ENCODE data around the gene NTRK1. TPM values are rescaled to one million over a fixed set of nuclear protein-coding genes. Genes with fewer than 3 reads are reported as not detected.

NTRK1 gene
- total RNA-seq, 2 donors from 2014 or later: 16.8 to 21.4 TPM

DNA sequence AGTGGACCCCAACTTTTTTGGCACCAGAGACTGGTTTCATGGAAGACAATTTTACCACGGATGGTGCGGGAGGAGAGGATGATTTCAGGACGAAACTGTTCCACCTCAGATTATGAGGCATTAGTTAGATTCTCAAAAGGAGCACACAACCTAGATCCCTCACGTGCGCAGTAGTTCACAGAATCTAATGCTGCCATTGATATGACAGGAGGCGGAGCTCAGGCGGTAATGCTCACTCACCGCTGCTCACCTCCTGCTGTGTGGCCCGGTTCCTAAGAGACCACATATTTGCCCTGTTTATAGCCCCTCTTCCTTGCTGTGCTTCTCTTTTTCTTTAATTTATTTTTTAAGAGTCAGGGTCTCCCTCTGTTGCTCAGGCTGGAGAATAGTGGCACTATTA lies 4.6 kb downstream of the NTRK1 start:
- ATAC-seq (replicated peaks in 1 of 2) (no peak), DNase-seq (no peak)
- H3K36me3 Mint-ChIP-seq (ENCODE audit: insufficient read depth in 2 of 2): peaks cover 0 to 2% of the 10 kb centered on the region in 2 donors
- peak overlapping the region; percentile 78 for H3K27ac Mint-ChIP-seq
- H3K27me3 Mint-ChIP-seq (ENCODE audit: low read depth): peaks cover 36% of the 10 kb centered on the region
- H3K4me3 Mint-ChIP-seq: peak overlapping the region; percentile 64 to 70
- no peaks in the 10 kb centered on the region for H3K9me3 Mint-ChIP-seq
- peaks cover 53% of the 10 kb centered on the region for H3K4me1 Mint-ChIP-seq (ENCODE audit: low read depth)

DNA sequence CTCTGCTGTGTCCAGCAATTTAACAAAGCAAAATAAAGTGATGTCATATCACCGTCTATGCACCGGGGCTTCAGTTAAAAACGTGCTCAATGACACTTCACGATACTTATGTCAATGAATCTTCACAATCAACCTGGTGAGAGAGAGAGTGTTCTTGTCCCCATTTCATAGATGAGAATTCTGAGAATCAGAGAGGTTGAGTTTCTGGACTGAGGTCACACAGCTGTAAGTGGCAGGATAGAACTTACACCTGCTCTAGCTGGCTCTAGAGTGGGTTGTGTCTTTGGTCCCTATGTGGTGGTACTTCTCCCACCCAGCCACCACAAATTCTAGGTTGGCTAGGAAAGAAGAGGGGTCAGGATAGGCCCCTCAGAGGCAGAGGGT lies 5.2 kb downstream of the NTRK1 start:
- H3K36me3 Mint-ChIP-seq (ENCODE audit: insufficient read depth in 2 of 2): no peaks in the 10 kb centered on the region
- H3K4me1 Mint-ChIP-seq (ENCODE audit: low read depth): peaks cover 56% of the 10 kb centered on the region
- peaks cover 32% of the 10 kb centered on the region for H3K27me3 Mint-ChIP-seq (ENCODE audit: low read depth)
- DNase-seq (no peak), ATAC-seq (replicated peaks in 1 of 2) (no peak)
- H3K9me3 Mint-ChIP-seq: no peaks in the 10 kb centered on the region
- peak overlapping the region; percentile 64 to 70 for H3K4me3 Mint-ChIP-seq
- no peak overlapping the region for H3K27ac Mint-ChIP-seq

DNA sequence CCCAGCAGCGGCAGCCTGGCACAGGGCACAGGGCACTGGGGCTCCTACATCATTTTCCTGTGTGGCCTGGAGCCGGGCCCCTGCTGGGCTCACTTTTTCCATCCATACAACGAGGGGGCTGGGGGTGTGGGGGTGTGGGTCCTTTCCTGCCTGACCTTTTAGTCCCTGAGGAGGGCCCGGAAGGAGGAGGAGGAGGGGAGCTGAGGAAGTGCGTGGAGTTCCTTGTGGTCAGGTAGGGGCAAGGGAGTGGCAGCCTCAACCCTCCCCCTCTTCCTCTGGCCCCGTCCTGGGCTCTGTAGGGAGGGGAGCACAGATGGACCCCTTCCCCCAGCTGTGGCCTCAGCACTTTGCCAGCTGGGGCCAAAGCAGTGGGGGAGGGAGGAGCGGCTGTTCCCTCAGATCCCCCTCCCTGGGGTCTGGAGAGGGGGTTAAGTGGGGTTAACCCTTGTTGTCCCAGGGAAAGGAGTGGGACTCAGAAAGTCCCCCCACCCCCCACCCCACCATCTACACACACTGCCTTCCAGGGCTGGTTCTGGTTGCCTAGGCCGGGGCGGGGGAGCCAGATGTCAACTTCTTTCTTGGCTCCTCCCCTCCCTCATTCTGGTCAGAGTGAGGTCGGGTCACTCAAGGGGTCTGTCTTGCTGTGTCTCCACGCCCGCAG lies 5.7 kb downstream of the NTRK1 start:
- ATAC-seq (replicated peaks in 1 of 2) (peak in 1 of 2 donors; percentile 16), DNase-seq (peak in 1 of 2 donors; percentile 21)
- no peak overlapping the region for H3K27ac Mint-ChIP-seq
- H3K36me3 Mint-ChIP-seq (ENCODE audit: insufficient read depth in 2 of 2): no peaks in the 10 kb centered on the region
- H3K4me1 Mint-ChIP-seq (ENCODE audit: low read depth): peaks cover 59% of the 10 kb centered on the region
- no peaks in the 10 kb centered on the region for H3K9me3 Mint-ChIP-seq
- H3K27me3 Mint-ChIP-seq (ENCODE audit: low read depth): peaks cover 31% of the 10 kb centered on the region
- peak overlapping the region; percentile 64 to 70 for H3K4me3 Mint-ChIP-seq

DNA sequence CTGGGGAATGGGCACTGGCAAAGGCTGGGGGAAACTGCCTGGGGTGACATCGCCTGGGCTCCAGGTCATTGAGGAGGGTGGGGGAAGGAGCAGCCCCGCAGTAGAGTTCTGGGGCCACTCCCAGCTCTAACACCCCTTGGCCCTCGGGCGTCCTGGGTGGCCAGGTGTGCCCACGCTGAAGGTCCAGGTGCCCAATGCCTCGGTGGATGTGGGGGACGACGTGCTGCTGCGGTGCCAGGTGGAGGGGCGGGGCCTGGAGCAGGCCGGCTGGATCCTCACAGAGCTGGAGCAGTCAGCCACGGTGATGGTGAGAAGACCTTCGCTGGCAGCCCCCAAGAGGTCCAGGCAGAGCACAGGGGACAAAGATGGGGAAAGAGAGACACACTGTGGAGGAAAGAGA lies 7.7 kb downstream of the NTRK1 start:
- DNase-seq: no peak
- Mint-ChIP-seq H3K27ac (no peak overlapping the region), H3K36me3 (ENCODE audit: insufficient read depth in 2 of 2) (no peaks in the 10 kb centered on the region), H3K27me3 (ENCODE audit: low read depth) (peaks cover 19% of the 10 kb centered on the region), H3K9me3 (no peaks in the 10 kb centered on the region), H3K4me3 (no peak overlapping the region), H3K4me1 (ENCODE audit: low read depth) (peaks cover 51% of the 10 kb centered on the region)
- ATAC-seq (replicated peaks in 1 of 2): no peak

DNA sequence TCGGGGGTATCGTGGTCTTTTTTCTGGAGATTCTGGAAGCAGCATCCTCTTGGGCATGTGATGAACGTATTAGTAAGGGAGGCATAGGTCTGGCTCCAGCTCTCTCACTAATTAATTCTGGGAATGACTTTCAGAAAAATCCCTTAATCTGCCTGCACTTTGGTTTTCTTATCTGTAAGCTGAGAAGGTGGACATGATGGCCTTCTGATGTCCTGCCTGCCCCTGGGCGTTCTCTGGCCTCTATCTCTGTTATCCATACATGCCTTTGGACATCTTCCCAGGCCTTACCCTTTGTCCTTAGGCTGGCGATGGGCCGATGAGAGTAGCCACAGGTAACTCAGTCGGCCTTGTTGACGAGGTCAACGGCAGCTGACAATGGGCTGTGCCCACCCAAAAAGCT lies 8.8 kb downstream of the NTRK1 start:
- H3K27ac Mint-ChIP-seq: peak overlapping the region; percentile 91
- no peaks in the 10 kb centered on the region for H3K36me3 Mint-ChIP-seq (ENCODE audit: insufficient read depth in 2 of 2)
- peaks cover 19% of the 10 kb centered on the region for H3K27me3 Mint-ChIP-seq (ENCODE audit: low read depth)
- no peak for ATAC-seq (replicated peaks in 1 of 2)
- H3K4me1 Mint-ChIP-seq (ENCODE audit: low read depth): peaks cover 42% of the 10 kb centered on the region
- no peak for DNase-seq
- H3K4me3 Mint-ChIP-seq: no peak overlapping the region
- H3K9me3 Mint-ChIP-seq: no peaks in the 10 kb centered on the region

DNA sequence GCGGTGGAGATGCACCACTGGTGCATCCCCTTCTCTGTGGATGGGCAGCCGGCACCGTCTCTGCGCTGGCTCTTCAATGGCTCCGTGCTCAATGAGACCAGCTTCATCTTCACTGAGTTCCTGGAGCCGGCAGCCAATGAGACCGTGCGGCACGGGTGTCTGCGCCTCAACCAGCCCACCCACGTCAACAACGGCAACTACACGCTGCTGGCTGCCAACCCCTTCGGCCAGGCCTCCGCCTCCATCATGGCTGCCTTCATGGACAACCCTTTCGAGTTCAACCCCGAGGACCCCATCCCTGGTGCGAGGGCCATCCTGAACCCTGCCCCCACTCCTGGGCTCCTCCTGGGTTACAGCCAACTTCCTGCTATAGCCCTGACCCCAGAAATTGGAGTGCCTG lies 13.0 kb downstream of the NTRK1 start:
- no peaks in the 10 kb centered on the region for H3K9me3 Mint-ChIP-seq
- DNase-seq (no peak), ATAC-seq (replicated peaks in 1 of 2) (no peak)
- no peak overlapping the region for H3K27ac Mint-ChIP-seq
- H3K4me3 Mint-ChIP-seq: no peak overlapping the region
- H3K27me3 Mint-ChIP-seq (ENCODE audit: low read depth): peaks cover 36% of the 10 kb centered on the region
- no peaks in the 10 kb centered on the region for H3K36me3 Mint-ChIP-seq (ENCODE audit: insufficient read depth in 2 of 2)
- H3K4me1 Mint-ChIP-seq (ENCODE audit: low read depth): peaks cover 27% of the 10 kb centered on the region

DNA sequence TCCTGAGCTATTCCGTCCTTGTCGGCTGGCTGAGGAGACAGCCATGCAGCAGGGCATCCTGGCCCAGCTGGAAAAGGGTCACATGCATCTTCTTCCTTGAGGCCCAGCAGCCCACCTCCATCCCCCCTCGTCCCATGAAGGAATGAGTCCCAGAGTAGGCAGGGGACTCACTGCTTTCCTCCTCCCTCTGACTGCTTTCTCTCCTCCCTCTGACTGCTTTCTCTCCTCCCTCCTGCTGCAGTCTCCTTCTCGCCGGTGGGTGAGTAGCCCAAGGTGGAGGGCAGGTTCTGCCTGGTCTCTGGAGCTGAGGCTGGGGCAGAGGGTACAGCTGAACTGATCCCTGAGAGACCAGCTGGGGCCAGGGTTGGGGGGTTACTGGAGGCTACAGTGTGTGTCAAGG lies 13.5 kb downstream of the NTRK1 start:
- Mint-ChIP-seq H3K36me3 (ENCODE audit: insufficient read depth in 2 of 2) (no peaks in the 10 kb centered on the region), H3K9me3 (no peaks in the 10 kb centered on the region), H3K4me1 (ENCODE audit: low read depth) (peaks cover 27% of the 10 kb centered on the region), H3K27me3 (ENCODE audit: low read depth) (peaks cover 36% of the 10 kb centered on the region), H3K27ac (no peak overlapping the region), H3K4me3 (no peak overlapping the region)
- no peak for DNase-seq
- no peak for ATAC-seq (replicated peaks in 1 of 2)

DNA sequence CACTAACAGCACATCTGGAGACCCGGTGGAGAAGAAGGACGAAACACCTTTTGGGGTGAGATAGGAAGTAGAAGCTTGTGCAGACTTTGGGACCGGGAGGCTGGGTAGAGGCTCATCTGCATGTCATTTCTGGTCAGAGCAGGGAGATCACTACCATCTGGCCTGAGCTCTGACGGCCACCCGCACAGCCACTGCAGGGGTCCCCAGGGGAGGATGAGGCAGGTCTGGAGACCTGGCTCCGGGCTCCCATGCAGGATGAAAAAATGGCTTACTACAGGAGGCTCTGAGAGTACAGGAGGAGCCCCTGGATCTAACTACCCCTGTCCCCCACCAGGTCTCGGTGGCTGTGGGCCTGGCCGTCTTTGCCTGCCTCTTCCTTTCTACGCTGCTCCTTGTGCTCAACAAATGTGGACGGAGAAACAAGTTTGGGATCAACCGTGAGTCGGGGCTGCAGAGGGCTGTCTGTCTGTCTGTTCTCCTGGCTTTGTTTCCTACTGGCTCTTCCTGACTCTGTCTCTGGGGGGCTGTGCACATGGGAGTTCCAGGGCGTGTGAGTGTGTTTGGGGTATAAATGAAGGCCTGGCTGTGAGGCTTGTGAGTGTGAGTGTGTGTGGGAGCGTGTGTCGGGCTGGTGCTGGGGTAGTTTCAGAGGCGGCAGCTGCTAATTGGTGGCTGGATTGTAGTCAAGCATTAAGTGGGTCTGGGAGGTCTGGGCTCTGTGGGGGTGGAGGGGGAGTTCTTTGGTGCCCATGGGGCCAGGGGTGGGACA lies 14.1 kb downstream of the NTRK1 start:
- ATAC-seq (replicated peaks in 1 of 2) (no peak), DNase-seq (no peak)
- Mint-ChIP-seq H3K9me3 (no peaks in the 10 kb centered on the region), H3K4me3 (no peak overlapping the region), H3K36me3 (ENCODE audit: insufficient read depth in 2 of 2) (no peaks in the 10 kb centered on the region), H3K27ac (no peak overlapping the region), H3K4me1 (ENCODE audit: low read depth) (peaks cover 24% of the 10 kb centered on the region), H3K27me3 (ENCODE audit: low read depth) (peaks cover 36% of the 10 kb centered on the region)

DNA sequence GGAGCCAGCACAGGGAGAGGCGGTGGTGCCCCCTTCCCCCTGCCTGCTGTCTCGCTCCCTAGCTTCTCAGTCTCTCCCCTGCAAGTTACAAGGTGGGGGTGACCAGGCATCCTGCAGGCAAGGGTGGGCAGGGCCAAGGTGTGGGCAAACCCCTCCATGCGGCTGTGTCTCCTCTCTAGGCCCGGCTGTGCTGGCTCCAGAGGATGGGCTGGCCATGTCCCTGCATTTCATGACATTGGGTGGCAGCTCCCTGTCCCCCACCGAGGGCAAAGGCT lies 14.6 kb downstream of the NTRK1 start:
- Mint-ChIP-seq H3K27ac (no peak overlapping the region), H3K36me3 (ENCODE audit: insufficient read depth in 2 of 2) (no peaks in the 10 kb centered on the region)

DNA sequence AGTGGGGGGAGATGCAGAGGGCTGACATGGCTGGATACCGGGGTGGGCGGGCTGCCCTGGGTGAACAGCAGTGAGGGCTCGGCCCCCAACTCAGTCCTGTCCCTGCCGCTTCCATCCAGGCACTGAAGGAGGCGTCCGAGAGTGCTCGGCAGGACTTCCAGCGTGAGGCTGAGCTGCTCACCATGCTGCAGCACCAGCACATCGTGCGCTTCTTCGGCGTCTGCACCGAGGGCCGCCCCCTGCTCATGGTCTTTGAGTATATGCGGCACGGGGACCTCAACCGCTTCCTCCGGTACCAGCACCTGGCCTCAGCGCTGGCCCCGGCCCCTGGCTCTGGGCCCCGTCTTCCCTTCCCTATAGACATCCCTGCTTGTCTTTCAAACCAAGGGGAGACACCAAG lies 15.6 kb downstream of the NTRK1 start:
- no peak for ATAC-seq (replicated peaks in 1 of 2)
- no peak for DNase-seq
- H3K4me3 Mint-ChIP-seq: no peak overlapping the region
- no peaks in the 10 kb centered on the region for H3K9me3 Mint-ChIP-seq
- H3K36me3 Mint-ChIP-seq (ENCODE audit: insufficient read depth in 2 of 2): no peaks in the 10 kb centered on the region
- no peak overlapping the region for H3K27ac Mint-ChIP-seq
- H3K27me3 Mint-ChIP-seq (ENCODE audit: low read depth): peaks cover 36% of the 10 kb centered on the region
- H3K4me1 Mint-ChIP-seq (ENCODE audit: low read depth): peaks cover 9% of the 10 kb centered on the region

More for the DNA sequence above, 14.6 kb downstream of the NTRK1 start:
- no peak overlapping the region for H3K4me3 Mint-ChIP-seq
- DNase-seq (no peak), ATAC-seq (replicated peaks in 1 of 2) (no peak)
- H3K4me1 Mint-ChIP-seq (ENCODE audit: low read depth): peaks cover 19% of the 10 kb centered on the region
- no peaks in the 10 kb centered on the region for H3K9me3 Mint-ChIP-seq
- peaks cover 36% of the 10 kb centered on the region for H3K27me3 Mint-ChIP-seq (ENCODE audit: low read depth)

DNA sequence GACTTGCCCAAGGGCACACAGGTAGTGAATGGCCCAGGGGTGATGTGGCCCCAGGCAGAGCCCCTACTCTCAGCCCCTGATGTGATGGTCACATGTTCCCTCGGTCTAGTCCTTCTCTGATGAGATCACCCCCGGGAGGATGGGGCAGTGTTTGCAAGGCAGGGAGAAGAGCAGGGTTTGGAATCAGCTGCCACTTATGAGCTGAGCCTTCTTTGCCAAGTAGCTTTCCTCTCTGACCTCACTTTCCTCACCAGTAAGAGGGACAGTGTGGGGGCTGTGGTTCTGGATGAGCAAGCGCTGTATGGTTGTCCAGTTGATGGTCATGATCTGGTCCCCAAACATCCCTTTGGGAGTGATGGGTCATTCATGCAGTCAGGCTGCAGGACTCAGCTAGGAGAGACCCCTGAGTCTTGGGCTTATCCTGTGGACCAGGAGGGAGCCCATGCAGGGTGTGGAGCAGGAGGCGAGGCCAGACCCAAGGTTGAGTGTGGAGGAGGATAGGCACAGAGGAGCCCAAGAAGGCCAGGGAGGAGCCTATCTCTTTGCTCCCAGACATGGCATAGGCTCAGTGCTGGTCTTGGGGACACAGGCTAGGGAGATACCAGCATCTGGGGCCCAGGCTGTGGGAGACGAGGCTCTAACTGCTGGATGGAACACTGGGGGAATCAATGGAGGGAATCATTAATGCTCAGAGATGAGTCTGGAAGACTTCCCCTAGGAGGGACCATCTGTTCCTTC lies 16.9 kb downstream of the NTRK1 start:
- DNase-seq (no peak), ATAC-seq (replicated peaks in 1 of 2) (no peak)
- no peak overlapping the region for H3K4me3 Mint-ChIP-seq
- no peaks in the 10 kb centered on the region for H3K36me3 Mint-ChIP-seq (ENCODE audit: insufficient read depth in 2 of 2)
- H3K9me3 Mint-ChIP-seq: no peaks in the 10 kb centered on the region
- no peaks in the 10 kb centered on the region for H3K4me1 Mint-ChIP-seq (ENCODE audit: low read depth)
- H3K27me3 Mint-ChIP-seq (ENCODE audit: low read depth): peaks cover 44% of the 10 kb centered on the region
- no peak overlapping the region for H3K27ac Mint-ChIP-seq

DNA sequence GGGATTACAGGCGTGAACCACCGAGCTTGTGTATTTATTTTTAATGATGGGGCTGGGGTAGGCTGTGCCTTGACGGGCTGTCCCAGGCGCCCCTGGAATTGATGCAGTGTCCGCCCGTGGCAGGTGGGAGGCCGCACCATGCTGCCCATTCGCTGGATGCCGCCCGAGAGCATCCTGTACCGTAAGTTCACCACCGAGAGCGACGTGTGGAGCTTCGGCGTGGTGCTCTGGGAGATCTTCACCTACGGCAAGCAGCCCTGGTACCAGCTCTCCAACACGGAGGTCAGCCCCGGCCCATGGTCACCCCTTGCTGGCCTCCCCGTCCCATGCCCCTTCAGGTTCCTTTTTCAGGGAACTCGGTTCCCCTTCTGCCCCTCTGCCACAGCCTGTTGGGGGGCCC lies 19.2 kb downstream of the NTRK1 start:
- Mint-ChIP-seq H3K4me1 (ENCODE audit: low read depth) (no peaks in the 10 kb centered on the region), H3K4me3 (no peak overlapping the region), H3K36me3 (ENCODE audit: insufficient read depth in 2 of 2) (no peaks in the 10 kb centered on the region), H3K9me3 (no peaks in the 10 kb centered on the region), H3K27me3 (ENCODE audit: low read depth) (peaks cover 39% of the 10 kb centered on the region), H3K27ac (no peak overlapping the region)
- DNase-seq (no peak), ATAC-seq (replicated peaks in 1 of 2) (no peak)

DNA sequence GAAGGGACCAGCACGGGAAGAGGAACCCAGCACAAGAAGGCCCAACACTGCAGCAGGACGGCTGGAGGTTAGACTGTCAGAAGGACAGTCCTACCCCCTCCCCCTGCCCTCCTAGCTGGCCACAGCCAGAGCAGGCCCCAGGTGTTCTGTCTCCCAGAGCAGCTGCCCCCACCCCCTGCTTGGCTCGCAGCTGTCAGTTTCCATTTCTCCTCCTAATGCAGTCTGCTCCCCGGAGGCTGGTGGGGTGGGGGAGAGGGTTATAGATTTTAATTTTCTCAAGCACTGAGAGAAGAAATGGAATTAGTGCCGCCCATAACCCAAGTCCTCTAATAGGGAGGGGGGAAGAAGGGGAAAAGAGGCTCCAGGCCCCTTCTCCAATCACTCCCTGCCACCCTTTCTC lies 19.8 kb downstream of the NTRK1 start:
- peaks cover 35% of the 10 kb centered on the region for H3K27me3 Mint-ChIP-seq (ENCODE audit: low read depth)
- no peak overlapping the region for H3K27ac Mint-ChIP-seq
- DNase-seq (no peak), ATAC-seq (replicated peaks in 1 of 2) (no peak)
- no peaks in the 10 kb centered on the region for H3K36me3 Mint-ChIP-seq (ENCODE audit: insufficient read depth in 2 of 2)
- no peak overlapping the region for H3K4me3 Mint-ChIP-seq
- H3K4me1 Mint-ChIP-seq (ENCODE audit: low read depth): no peaks in the 10 kb centered on the region
- H3K9me3 Mint-ChIP-seq: no peaks in the 10 kb centered on the region
